GM18505 (cell line): ENCODE results near the gene ALB.

Experiments
- ATAC-seq: cut with Tn5 transposase; IDR thresholded peaks from one replicate; pipeline ENCODE4 v1.9.1; 2021; ENCODE audit not compliant: unreplicated experiment
- POLR2A ChIP-seq: IDR thresholded peaks from 4 replicates; pipeline ENCODE4 v1.6.1; 2011; ENCODE audit warnings: borderline replicate concordance; ENCODE audit not compliant: insufficient read depth, insufficient read length; ENCODE audit errors: extremely low read depth

ALB gene

DNA sequence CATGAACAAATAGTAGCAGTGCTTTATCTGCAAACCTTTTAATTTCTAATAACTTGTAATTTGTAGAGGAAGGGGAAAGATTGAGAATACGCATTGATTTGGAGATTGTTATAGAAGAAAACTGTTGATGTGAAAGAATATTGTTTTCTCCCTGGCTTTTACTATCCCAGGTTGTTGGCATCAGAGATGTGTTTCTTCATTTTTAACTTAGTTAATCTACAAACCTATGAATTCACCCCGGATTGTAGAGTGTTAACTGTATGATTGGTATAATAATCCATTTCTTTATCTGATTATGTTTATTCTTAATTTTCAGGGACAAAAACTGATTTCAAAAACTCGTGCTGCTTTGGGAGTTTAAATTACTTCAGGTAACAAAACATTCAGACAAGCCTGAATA, 50.8 kb downstream of the ALB start:
- no peak for ATAC-seq
- TF ChIP-seq POLR2A: no peak

DNA sequence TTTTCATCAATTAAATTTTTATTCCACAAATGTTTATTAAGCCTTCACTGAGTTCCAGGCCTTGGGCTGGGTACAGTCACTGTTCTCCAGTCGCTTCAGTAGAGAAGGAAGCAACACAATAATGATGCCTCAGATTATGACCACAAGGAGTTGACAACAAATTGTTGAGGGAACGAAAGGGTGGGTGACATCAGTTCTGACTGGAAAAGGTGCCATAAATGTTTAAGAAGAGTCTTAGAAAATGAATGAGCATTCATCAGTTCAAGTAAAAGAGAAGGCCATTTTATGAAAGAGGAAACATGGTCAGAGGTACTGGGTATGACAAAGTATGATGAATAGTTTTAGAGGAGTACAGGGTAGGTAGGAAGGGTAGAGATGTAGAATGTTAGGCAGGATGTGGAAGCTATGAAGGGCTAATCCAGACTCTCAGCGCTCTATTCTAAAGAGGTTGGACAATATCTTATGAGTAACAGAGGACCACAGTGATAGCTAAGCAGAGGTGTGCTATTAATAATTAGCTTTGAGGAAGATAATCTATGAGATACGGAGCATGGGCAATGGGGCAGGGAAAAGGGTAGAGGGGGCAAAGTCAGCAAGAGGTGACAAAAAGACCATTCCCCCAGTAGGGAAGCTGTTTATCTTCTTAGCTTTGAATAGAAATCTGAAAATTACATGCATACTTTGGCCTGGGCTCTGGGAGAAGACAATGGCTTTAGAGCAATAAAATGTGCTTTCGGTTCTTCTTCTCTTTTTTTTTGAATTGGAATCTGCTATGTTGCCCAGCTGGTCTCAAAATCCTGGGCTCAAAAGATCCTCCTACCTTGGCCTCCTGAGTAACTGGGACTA, 52.3 kb downstream of the ALB start:
- no peak for TF ChIP-seq POLR2A
- no peak for ATAC-seq

DNA sequence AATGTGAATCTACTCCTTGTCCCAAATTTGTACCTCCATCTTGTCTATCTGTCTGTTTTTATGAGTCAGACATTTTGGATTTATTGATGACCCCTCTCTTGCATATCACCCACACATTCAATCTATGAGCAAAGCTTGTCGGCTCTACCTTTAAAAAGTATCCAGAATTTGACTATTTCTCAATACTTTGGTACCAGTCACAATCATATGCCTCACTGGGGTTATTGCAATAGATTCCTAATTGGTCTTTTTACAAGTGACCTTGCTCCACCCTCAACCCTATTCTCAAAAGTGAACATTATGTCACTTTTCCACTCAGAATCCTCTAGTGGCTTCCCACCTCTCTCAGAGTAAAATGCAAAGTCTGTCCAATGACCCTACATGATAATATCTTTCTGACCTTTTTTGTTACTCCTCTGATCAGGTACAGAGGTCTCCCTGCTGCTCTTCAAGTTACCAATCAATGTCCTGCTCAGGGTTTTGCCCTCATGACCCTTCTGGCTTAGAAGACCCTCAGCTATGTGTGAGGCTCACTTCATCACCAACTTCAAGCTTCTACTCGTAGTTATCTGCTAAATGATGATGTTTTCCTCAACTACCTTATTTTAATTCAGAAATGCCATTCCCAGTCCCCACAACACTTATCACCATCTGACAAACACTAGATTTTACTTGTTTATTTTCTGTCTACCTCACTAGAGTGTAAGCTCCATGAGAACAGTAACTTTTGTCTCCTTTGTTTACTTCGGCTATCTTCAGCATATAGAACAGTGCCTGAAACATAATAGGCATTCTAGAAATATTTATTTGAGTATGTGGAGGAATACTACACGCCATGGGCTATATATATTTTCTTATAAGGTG, 54.3 kb downstream of the ALB start:
- TF ChIP-seq POLR2A: no peak
- no peak for ATAC-seq

DNA sequence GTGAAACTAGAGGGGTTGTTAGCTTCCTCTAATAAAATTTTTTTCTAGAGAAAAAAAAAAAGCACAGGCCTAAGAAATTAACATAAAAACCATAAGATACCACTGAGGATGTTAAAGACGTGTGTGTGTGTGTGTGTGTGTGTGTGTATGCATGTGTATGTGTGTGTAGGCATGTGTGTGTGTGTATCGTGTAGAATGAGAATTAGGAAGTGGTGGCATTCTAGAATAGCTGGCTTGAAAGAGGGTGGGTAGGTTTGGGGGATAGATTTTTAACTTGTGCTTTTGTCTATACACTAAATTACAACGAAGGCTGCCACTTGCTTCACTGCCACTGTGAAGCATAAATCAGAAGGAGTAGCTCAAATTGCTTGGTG, 54.9 kb downstream of the ALB start:
- TF ChIP-seq POLR2A: no peak
- ATAC-seq: no peak

DNA sequence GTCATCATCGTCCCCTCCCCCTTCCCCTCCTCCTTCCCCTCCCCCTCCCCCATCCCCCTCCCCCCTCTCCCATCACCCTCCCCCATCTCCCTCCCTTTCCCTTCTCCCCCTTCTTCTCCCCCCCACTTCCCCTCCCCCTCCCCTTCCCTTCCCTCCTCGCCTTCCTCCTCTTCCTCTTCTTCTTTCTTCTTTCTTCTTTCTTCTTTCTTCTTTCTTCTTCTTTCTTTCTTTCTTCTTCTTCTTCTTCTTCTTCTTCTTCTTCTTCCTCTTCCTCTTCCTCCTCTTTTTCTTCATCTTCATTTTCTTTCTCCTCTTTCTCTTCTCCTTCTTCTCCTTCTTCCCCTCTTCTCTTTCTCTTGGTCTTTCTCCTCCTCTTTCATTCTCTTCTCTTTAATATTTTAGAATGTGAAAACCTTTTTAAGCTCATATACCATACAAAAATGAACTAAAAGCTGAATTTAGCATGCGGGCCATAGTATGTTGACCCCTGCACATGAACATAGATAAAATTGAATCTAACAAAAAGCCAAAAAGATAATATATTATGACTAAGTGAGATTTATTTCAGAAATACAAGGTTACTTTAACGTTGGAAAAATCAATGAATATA, 56.9 kb downstream of the ALB start:
- TF ChIP-seq POLR2A: no peak

DNA sequence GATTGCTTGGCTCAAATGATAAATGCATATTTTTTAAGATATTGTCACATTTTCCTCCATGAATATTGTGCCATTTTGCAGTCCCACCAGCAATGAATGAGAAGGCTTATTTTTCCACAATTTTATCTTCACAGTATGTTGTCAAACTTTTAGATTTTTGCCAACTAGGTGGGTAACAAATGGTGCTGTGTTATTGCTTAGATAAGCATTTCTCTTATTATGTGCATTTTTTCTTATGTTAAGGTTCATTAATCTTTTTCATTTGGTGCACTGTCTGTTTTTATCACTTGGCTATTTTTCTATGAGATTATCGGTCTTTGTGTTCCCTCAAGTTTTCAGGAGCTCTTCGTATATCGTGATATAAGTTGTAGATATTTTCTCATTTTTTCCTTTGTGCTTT, 64.1 kb downstream of the ALB start:
- no peak for ATAC-seq
- TF ChIP-seq POLR2A: no peak

More for the DNA sequence above, 56.9 kb downstream of the ALB start:
- no peak for ATAC-seq

DNA sequence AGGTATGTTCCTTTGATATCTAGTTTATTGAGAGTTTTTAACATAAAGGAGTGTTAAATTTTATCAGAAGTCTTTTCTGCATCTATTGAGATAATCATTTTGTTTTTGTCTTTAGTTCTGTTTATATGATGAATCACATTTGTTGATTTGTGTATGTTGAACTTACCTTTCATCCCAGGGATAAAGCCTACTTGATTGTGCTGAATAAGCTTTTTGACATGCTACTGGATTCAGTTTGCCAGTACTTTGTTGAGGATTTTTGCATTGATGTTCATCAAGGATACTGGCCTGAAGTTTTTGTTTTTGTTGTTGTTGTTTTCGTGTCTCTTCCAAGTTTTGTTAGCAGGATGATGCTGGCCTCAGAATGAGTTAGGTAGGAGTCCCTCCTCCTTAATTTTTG, 66.6 kb downstream of the ALB start:
- no peak for TF ChIP-seq POLR2A
- no peak for ATAC-seq
